Head of caudate nucleus (tissue), 42 donors: ENCODE data around the gene TNIK.
"Not testable (repeated sequence)": the region's sequence is repeated elsewhere in the genome, so short reads cannot be mapped to it uniquely, and the experiment has no call there.

Experiments used
- DNase-seq, 42 donors: peaks; one replicate each; pipeline versions ENCODE4 v3.0.0 to v3.0.0-alpha.2; 2020 to 2021; ENCODE audit warnings: mixed read lengths in 7 of 42
- intact Hi-C: fragments of 100-400 bp; cut with DNase I; formaldehyde crosslinking; loops from one replicate; pipeline ENCODE4 v1.15.0; 2022

Gene TNIK

GRCh38 chr3:171399842-171400241 is 60.4 kb downstream of the TNIK start:
- intact Hi-C loops, result loop anchor here (10.0 kb wide), 1 partner anchor 55 kb away; no protein-coding TSS in a partner anchor
- peak in 10 of 42 donors; percentile 11 to 65 (median 36) for DNase-seq

GRCh38 chr3:171398343-171398742 is 61.9 kb downstream of the TNIK start:
- DNase-seq, result no peak
- intact Hi-C loops, result loop anchor here (10.0 kb wide), 1 partner anchor 56 kb away; no protein-coding TSS in a partner anchor

- no peak for DNase-seq
- intact Hi-C loops, result loop anchor here (10.0 kb wide), 1 partner anchor 58 kb away; no protein-coding TSS in a partner anchor
Measured at GRCh38 chr3:171397089-171397488, 63.1 kb downstream of the TNIK start.

- no peak for DNase-seq
- intact Hi-C loops, result loop anchor here (10.0 kb wide), 1 partner anchor 59 kb away; no protein-coding TSS in a partner anchor
Measured at GRCh38 chr3:171396048-171396447, 64.2 kb downstream of the TNIK start.

GRCh38 chr3:171393032-171393744 is 67.0 kb downstream of the TNIK start:
- DNase-seq, result peak in 5 of 42 donors; percentile 5 to 58 (median 34)
- intact Hi-C loops, result loop anchor here (10.0 kb wide), 1 partner anchor 62 kb away; no protein-coding TSS in a partner anchor

- DNase-seq, result no peak
- intact Hi-C loops, result loop anchor here (10.0 kb wide), 1 partner anchor 63 kb away; no protein-coding TSS in a partner anchor
Measured at GRCh38 chr3:171391432-171391831, 68.8 kb downstream of the TNIK start.

- DNase-seq, result no peak
- intact Hi-C loops, result loop anchor here (10.0 kb wide), 1 partner anchor 65 kb away; no protein-coding TSS in a partner anchor
Measured at GRCh38 chr3:171390051-171390941, 69.9 kb downstream of the TNIK start.

GRCh38 chr3:171389491-171389890 is 70.7 kb downstream of the TNIK start:
- no peak for DNase-seq
- intact Hi-C loops, result no loop called here

- DNase-seq, result no peak
- intact Hi-C loops, result no loop called here
Measured at GRCh38 chr3:171388527-171388926, 71.7 kb downstream of the TNIK start.

GRCh38 chr3:171387062-171387461 is 73.1 kb downstream of the TNIK start:
- intact Hi-C loops, result no loop called here
- DNase-seq, result no peak

- DNase-seq, result no peak
- intact Hi-C loops, result no loop called here
Measured at GRCh38 chr3:171385086-171385485, 75.1 kb downstream of the TNIK start.

- no peak for DNase-seq
- intact Hi-C loops, result no loop called here
Measured at GRCh38 chr3:171384101-171384891, 75.9 kb downstream of the TNIK start.

- intact Hi-C loops, result no loop called here
- peak in 18 of 42 donors; percentile 14 to 66 (median 40) for DNase-seq
Measured at GRCh38 chr3:171383206-171384018, 76.8 kb downstream of the TNIK start.

- intact Hi-C loops, result not testable (repeated sequence)
- peak in 1 of 42 donors; percentile 24 for DNase-seq
Measured at GRCh38 chr3:171382347-171382746, 77.9 kb downstream of the TNIK start.

- intact Hi-C loops, result no loop called here
- DNase-seq, result no peak
Measured at GRCh38 chr3:171380711-171381425, 79.3 kb downstream of the TNIK start.

GRCh38 chr3:171379961-171380483 is 80.2 kb downstream of the TNIK start:
- no peak for DNase-seq
- intact Hi-C loops, result no loop called here

GRCh38 chr3:171379281-171379680 is 80.9 kb downstream of the TNIK start:
- intact Hi-C loops, result no loop called here
- no peak for DNase-seq
